HG02938 (cell line): ENCODE results near the gene THUMPD3.

Source experiments
- ATAC-seq: cut with Tn5 transposase; IDR thresholded peaks from one replicate; pipeline ENCODE4 v1.9.1; 2021; ENCODE audit warnings: mild to moderate bottlenecking, moderate library complexity; ENCODE audit not compliant: unreplicated experiment

THUMPD3 gene

GRCh38 chr3:9396632-9397331 lies 33.9 kb downstream of the THUMPD3 start:
- peak; percentile 69 for ATAC-seq

DNA sequence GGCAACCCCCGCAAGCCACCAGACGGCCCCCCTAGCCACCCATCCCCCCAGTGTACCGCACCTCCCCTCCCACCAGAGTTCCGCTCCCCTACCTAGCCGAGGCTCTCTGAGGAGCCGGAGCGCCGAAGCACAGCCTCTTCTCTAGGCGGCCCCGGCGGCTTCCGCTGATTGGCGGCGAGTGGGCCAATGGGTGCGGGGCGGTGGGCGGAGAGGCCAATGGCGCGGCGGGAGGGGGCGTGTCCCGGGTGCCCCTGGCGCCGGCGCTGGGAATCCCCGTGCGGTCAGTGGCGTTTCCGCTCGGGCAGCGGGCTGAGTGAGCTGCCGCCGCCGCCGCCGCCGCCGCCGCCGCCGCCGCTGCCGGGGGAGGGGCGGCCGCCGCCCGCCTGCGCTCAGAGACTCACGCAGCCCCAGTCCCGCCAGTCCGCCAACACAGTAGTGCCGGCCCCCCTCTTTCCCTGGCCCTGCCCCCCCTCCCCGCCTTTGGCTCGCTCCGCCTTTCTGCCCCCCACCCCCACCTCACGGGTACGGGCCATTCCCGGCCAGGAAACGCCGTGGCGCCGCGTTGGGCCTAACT lies 34.6 kb downstream of the THUMPD3 start, which contains the start of gene SETD5:
TSS of gene SETD5 (plus strand) at position 284 of the 574 bp plus-strand sequence. CDS start 31,324 bp downstream, outside the sequence.
- ATAC-seq: peak; percentile 42

DNA sequence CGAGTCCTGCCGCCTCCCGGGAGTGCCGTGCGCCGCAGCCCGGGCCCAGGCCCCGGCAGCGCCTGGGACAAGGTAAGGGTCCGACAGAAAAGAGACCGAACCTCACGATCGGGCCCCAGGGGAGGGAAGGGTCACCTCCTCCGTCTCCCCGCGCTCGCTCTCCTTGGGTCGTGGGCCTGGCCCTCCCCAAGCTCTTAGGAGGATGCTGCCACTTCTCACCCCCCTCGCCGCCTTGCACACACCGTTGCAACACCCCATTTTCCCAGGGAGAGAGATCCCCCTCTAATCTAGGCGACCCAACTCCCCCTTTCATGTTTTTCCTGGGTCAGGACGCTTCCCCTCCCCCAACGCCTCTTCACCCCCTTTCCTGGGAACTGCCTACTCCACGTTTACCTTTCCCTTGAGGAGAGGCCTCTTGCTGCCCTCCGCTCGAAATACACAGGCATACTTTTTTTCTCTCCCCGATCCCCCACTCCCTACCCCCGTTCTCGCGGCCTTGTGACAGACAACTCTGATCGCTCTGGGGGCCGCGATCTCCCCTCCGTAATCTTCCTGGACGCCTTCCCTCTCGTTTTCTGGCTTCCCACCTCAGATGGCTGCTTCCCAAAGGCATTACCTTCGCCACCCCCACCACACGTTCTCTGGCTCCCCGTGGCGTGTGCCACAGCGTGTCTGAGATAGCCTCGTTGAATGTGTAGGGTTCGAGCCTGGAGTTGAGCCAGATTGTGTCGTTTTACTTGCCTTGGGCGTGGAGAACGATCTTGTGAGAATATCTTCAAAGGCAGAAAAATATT lies 35.2 kb downstream of the THUMPD3 start:
- ATAC-seq: no peak

DNA sequence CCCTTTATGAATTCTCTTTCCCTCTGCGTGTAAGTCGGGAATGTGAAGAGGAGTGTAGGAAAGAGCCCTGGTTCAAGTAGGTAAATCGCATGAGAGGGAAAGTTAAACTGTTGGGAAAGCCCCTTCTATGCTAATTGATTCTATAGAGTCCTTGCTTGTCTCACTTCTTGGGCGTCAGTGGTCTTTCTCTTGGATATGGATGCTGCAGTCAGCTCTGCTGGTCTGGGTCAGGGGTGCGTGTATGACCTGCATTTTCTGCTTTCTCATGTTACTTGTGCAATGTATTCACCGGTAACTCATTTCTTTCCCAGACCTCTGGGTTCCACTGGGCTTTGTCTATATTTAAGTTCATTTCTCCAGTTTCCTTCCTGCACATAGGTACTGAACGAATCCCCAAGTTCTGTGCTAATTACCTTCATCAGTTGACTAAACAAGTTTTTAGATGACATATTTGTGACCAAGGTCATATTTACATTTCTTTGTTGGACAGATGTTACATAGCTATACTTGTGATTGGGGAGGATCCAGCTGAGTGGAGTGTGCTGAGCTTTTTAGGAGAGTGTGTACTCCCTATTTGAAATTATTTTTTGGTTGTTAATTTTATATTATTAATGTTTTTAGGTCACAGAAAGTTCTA lies 36.0 kb downstream of the THUMPD3 start:
- no peak for ATAC-seq

GRCh38 chr3:9399337-9399703 lies 36.5 kb downstream of the THUMPD3 start:
- ATAC-seq: no peak

DNA sequence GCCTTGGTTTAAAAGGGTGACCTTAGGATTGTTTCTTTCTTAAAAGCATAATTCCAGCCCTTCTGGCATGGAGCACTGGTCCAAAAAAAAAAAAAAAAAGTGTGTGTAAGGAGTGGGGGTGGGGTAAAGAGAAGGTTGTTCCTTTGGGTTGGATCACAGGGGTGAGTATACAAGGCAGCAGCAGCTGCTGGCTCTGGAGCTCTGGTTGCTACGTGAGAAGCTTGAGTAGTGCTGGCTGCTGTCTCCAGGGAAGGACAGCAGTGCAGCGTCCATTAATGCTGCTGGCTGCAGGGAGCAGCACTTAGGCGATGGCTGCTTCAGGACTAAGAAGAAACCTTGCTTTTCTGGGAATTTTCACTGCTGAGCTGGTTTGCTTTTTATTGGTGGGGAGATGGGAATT lies 36.9 kb downstream of the THUMPD3 start:
- no peak for ATAC-seq

- ATAC-seq: no peak
These were observed 37.8 kb downstream of the THUMPD3 start for GRCh38 chr3:9400616-9401015.

DNA sequence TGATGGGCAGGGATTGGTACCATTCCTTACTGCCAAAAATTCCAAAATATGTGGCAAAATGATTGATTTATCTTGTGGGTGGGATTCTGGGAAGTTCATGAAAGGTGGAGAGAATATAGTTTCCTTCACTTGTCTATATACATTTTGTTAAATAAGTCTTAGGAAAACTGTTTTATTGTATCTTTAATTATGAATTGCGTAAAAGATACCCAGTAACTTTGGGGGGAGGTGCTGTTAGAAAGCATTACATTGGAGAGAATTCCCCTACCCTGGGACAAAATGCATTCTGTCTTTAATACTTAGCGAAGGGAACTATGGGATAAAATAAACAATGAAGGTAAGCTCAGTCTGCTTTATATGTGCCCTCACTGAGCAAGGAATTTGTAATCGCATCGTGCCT lies 39.1 kb downstream of the THUMPD3 start:
- ATAC-seq: no peak

GRCh38 chr3:9402410-9403228 lies 39.8 kb downstream of the THUMPD3 start:
- ATAC-seq: no peak

- ATAC-seq: no peak
These were observed 40.6 kb downstream of the THUMPD3 start for GRCh38 chr3:9403463-9403862.

DNA sequence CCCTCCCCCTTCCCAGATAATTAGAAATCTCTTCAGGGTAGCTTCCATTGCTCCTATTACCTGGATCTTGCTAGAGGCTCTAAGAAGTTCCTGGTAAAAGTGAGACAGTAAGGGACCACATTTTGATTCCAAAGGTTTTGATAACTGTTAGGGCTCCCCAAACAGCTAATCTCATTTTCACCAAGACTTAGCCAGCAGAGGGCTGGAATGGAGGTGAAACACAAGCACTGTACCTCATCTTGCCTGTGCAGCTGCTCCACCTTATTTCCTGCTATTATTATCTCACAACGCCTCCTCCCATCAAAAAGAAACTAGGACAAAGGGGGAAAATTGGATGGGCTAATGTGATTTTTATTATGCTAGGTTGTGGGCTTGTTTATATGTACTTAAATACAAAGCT lies 41.8 kb downstream of the THUMPD3 start:
- no peak for ATAC-seq

DNA sequence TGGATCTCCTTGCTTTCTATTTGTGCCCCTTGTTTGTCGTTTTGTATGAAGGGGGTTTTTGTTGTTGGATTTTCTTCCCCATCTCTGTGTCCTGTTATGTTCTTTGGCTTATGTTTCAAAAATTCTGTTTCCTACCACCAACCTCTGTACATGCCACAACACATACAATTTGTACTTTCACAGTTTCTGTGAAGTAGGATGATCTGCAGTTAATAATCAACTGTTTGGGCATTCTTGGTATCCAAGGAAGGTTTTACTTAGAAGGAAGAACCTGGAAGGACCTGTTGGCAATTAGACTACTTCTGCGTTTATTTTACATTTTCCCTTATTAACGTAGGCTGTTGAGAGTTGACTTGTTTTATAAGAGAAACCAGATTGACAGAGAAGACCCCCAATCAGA lies 42.9 kb downstream of the THUMPD3 start:
- ATAC-seq: no peak

- ATAC-seq: no peak
These were observed 44.2 kb downstream of the THUMPD3 start for GRCh38 chr3:9406856-9407626.

GRCh38 chr3:9408061-9408460 lies 45.2 kb downstream of the THUMPD3 start:
- ATAC-seq: no peak

DNA sequence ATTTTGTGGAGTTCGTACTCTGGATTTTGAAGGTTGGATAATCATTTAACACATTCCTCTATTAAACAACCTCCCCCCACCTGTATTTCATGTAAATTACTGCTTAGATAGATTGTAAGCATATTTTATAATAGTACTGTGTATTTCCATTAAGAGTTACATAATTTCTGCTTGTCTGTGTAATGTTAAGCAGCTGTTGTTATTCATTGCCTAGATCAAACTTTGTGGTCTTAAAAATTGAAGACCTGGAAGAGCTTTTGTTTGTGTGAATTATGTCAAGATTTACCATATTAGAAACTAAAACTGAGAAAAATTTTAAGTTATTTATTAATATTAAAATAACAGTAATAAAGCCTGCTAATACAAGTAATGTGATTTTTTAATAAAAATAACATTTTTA lies 45.7 kb downstream of the THUMPD3 start:
- no peak for ATAC-seq

- no peak for ATAC-seq
These were observed 47.4 kb downstream of the THUMPD3 start for GRCh38 chr3:9409981-9410854.

- no peak for ATAC-seq
These were observed 48.4 kb downstream of the THUMPD3 start for GRCh38 chr3:9411302-9411701.

DNA sequence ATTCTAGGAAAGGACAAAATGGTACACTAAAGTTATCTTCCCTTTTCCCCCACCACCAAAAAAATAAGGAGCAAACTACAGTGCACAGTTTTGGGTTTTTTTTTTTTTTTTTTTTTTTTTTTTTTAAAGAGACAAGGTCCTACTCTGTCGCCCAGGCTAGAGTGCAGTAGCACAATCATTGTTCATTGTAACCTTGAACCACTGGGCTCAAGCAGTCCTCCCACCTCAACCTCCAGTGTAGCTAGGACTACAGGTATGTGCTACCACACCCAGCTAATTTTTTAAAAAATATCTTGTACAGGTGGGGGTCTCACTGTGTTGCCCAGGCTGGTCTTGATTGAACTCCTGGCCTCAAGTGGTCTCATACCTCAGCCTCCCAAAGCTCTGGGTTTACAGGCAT lies 49.4 kb downstream of the THUMPD3 start:
- no peak for ATAC-seq

DNA sequence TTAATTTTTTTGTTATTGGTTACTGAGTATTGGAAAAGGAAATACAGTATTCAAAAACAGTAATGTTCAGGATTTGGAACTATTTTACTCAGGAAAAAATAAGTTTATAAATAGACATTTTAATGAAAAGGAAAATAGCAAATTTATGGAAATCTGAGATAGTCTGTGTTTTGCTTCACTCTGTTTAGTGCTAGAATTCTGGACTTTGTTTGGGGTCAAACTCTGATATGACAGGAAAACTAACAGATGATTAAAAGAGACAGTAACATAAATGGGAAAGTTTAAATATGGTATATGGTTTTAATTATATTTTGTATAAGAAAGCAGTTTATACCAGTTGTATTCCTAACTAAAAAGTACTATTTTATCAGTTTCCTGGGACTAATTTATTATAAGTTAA lies 52.0 kb downstream of the THUMPD3 start:
- ATAC-seq: no peak
